ENCODE measurements around the gene VWC2L.

VWC2L gene

DNA sequence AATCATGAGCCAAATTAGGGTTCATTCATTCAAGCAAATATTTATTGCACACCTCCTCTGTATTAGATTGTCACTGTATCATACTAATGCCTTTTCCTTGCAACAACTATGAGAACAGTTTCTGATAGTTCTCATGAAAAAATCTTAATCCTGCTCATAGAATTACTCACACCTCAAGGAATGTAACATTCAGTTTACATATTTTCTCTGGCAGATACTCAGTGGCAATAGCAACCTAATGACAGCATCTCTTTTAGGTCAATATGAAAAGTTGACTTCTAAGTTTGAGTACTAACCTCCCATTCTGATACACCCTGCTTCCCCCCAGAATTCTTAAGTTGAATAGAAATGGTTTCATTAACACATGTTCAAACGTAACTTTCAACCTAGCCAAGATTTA, 132.0 kb downstream of the VWC2L start:
- no peak for DNase-seq

DNA sequence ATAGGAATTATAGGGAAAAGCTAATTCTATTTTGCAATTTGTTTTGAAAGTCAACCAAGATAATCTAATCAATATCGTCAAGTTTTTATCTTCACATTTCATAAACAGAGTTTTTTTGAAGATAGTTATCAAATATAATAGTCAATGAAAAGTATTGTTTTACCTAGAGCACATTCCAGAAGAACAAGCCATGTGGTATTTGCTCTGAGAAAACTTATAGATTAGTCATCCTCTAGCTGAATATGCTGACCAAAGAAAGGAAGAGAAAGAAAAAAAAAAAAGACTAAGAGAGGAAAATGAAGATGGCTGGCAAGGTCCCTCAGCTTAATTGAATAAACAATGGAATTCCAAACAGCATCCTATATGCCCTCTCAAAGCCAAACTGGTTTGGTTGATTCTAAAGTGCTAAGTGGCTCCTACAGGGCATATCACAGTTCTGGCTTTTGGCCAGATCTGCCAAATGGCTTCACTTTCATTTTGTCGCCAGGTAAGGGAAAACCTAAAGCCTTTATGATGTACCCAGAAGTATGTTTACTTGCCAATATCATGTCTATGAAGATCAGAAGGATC, 132.6 kb downstream of the VWC2L start:
- DNase-seq = peak; percentile 84

DNA sequence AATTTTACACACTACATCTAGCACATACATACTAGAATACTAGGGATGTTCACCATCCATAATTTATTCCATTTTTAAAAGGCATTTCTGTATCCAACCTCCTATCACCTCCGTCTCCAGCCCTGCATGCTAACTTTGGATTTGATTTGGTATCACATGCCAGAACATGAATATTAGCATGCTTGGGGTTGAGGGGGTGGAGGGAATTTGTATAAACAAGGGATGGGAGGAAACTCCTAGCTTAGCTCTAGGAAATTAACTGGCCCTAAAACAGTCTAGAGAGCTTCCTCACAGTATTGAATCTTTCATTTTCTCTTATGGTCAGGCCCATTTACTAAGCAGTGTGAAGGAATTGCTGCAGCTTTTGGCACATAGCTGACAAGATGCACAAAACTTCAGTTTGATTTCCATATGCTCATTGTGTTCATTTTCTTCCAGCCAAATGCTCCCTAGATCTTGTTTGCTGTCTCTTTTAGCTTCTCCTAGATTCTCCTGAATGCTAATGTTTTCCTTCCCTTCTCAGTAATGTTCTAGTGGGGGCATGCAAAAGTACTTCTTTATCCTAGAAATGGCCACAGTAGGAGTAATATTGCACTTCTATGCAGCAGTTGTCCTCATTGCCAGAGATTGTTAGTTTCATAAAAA, 135.2 kb downstream of the VWC2L start:
- no peak for DNase-seq

DNA sequence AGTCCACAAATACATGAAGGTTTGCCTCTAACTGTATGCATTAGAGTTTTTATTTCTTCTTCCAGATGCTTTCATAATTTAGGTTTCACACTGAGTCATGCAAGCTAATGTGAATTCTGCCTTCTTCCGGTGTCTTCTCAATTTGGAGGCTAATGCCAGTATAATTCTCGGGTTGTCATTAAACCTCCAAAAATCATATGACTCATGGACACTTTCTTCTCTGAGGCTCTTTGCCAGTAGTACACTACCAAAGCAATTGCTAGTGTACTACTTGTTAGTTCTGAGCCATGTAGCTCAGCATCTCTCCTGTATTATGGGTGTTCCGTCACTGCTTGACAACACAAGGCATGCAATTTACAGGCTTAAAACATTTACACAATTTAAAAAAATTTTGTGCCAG, 137.1 kb downstream of the VWC2L start:
- no peak for DNase-seq

DNA sequence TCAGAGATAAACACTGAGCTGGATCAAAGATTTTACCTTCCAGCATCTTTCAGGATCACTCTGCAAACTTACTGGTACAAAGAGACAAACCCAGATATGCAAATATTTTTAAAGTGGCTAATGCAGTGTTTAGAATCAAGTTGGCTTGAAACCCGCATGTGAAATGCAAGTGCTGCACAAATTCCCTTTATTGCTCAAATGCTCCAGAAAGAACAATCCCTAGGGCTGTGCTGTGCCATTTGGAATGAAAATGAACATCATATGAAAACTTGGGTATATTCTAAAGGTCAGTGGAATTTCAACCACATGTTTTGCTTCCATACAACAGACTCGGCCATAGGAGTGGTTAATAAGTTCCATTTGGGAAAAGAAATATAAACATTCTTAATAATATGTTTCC, 139.1 kb downstream of the VWC2L start:
- no peak for DNase-seq

DNA sequence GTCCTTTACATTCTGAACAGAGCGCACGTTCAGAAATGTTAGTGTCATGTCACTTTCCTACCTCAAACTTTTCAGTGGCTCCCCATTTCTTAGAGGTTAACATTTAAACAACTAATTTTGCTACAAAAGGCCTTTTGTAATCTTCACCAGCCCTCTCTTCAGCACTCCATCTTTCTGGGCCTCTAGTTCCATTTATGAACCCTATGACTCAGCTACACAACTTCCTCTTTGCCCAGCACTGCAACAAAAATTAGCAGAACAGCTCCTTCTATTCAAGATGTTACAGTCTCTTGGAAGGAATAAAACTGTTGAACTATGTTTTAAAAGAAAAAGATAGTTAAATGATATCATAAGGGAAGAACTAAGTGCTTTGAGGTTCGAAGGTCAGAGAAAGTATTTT, 139.9 kb downstream of the VWC2L start:
- no peak for DNase-seq

DNA sequence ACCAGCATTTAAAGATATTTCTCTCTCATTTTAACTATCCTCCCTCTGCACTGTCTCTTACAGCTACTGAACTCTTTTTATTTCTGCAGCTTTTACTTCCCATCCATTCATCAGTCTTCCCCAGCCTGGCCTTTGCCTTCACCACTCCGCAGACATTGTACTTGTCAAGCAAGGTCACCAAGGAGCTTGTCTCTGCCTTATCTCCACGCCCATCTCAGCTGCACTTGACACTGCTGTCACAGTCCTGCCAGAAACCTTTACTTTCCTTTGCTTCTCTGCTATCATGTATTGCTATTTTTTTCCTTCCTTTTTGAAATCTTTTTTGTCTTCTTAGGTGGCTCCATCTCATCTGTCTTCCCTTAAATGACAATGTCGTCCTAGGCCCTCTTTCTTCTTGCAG, 147.0 kb downstream of the VWC2L start:
- DNase-seq = no peak

DNA sequence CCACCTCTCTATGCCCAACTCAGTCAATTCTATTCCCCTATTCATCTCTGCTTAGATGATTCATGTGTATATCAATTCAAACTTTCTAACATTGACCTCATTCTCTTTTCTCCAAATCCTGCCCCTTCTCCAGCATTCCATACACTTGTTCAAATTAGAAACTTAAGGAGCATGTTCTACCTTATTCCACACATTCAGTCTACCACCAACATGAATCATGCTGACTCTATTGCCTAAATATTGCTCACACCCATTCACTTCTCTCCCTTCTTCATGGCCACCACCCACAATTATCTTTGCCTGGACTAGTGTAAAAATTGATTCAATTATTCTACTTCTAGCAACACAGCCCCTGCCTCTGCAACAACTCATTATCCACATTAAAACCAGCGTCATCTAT, 147.5 kb downstream of the VWC2L start:
- no peak for DNase-seq

DNA sequence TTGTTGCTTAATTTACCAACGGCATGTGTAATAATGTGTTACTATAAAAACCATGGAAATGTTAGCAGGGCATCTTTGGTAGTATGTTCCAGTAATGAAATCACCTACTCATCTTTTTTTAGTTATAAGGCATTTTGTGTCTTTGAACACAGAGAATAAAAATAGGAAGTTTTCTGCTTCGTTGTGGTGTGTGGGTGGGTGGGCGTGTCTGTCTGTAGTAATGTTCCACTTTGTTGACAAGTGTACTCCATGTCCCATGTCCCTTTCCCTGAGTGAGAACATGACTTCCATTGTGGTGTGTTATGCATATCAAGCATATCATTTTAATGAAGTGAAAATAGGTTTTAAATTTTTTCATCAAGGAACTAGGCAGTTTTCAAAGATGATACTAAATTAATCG, 149.3 kb downstream of the VWC2L start:
- no peak for DNase-seq

DNA sequence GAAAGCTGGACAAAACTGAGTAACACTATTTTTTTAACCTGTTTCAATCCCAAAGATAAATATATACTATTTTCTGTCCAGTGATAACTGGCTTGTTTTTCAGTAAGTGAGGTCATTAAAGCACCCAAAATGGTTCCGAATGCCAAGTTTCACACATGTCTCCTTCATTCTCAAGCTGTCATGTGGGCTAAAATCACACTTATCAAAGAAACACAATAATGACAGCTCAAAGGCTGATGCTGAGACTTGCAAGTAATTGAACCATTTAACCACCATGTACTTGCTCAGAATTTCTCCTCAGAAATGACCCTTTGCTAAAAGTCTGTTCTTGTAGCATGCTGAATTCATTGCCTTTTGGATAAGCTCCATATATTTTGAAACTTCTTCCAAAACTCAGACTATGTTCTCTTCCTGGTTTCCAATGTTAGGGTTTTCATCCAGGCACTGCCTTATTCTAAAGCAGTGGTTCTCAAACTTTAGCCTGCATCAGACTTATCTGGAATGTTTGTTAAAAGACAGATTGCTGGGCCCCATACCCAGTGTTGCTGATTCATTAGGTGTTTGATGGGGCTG, 149.8 kb downstream of the VWC2L start:
- DNase-seq = no peak

DNA sequence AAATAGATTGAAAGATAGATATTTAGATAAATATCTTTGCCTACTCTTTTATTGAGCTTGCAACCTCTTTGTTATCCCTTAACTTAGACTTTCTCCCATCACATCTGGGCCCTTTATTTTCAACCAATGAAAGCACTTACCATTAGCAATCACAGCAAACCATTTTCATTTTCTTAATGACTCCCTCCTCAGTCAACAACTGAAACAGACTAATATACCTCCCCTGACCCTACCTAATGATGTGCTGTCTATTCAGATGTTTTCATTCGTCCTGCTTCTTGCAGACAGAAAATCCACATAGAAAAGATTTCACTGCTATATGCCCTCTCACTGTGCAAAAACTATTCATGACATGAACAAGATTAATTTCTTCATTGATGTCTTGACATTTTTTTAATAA, 154.4 kb downstream of the VWC2L start:
- DNase-seq = no peak

DNA sequence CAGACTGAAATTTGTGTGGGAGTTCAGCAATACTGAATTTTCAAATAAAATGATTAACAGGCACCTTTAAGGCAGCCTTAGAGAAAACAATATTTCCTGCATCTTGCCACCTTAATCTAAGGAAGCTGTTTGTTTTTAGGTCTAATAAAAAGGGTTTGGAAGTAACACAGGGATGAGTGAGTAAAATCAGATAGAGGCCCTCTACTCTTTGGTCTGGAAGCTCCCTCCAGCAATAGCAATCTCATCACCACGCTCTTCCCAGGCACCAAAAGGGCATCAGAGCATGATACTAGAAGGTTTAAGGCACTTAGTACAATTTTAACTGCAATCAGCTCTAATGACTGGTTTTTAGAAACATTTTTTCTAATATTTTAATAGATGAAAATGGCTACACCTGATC, 155.6 kb downstream of the VWC2L start:
- DNase-seq = no peak

DNA sequence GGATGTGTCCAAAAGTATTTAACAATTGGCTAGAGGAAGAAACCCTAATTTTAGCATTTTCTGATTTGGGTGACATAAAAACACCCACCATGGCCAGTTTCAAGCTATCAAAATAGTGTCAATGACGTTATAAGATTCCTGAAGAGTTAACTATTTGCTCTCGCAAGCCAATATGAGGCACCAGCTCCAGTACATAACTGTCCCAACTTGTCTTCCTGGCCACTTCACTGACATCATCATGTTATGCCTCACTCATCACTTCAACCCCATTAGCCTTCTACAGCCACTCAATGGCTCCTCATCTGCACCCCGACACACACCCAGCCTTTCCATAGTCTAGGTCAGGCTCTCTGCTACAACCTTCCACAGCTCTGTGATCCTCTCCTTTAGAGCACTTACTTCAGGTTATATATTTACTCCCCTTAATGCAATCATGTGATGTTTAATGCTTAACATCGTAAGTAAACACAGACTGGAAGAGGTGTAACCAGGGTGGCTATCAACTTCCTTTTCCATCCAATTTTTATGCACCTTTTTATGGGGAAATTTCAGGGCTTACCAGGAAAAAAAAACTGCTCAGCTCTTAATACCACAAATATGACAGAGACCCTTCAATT, 158.7 kb downstream of the VWC2L start:
- peak; percentile 6 for DNase-seq

DNA sequence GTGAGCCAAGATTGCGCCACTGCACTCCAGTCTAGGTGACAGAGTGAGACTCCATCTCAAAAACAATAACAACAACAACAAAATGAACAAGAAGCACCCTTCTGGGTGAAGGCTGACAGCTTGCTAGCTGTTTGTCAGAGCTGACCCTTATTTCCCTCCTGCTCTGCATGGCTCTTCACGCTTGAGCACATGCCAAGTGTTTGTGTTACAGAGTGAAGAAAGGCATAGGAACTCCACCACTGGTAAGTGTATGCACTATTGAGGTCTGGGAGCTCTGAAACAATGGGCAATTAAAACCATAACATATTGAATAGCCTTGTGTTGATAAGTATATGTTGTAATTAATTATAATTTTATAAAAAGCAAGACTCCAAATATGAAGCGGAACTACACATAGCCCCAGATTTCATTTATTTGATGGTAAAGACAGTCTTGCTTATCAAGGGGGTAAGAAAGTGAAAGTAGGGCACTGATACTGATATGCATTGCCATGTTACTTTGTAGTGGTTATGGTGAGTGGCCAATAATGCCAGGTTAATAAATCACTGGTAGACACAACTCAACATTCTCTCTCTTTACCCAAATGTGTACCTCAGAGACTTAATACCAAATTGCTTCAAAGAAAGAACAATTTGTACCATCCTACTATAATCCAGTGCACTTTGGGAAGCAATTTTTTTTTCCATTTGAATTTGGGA, 163.4 kb downstream of the VWC2L start:
- peak; percentile 60 for DNase-seq

DNA sequence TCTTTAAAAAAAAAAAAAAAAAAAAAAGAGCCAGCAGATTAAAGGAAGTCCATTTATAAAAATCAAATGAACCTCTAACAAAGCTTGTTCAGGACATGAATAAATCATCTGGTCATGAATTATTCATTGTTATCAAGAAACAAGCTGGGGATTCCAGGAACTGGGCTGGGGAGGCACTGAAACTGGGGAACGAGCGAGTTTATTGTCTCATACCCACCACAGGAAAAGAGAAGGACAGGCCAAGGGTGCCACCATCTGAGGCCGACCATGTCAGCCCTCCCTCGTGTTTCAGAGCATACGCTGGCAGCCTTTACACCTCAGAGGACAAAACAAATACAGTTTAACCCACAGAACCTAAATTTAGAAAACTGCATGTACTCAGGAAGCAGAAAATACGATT, 164.2 kb downstream of the VWC2L start:
- no peak for DNase-seq

DNA sequence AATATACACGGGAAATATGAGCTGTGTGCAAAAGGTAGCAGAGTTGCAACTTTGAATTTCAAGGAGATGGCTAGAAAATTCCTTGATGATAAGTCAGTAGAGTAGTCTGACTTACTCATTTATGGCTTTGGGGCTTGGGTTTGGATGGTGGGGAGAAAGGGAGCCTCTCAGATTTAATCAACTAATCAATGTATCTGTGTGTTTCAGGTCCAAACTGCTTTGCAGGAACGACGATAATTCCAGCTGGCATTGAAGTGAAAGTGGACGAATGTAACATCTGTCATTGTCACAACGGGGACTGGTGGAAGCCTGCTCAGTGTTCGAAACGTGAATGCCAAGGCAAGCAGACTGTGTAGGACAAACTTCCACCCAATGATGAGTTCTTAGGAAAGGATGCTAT, 164.6 kb downstream of the VWC2L start:
- DNase-seq = no peak

DNA sequence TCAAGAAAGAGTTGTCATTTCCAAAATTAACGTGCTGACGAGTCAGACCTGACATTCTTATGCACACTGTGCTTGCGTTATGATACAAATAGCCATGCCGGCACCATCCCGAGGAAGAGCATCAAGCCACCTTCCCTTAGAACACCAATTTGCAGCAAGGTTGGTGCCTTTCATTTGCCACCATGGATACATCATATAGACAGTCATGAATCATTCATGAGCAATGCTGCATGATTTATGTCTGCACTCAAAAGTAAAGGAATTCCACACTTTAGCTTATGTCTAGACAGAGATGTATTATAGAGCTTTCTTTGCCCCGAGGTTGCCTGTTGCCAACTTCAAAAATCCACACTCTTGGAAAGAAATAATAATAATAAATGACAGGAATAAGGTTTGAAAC, 166.9 kb downstream of the VWC2L start:
- DNase-seq = no peak

DNA sequence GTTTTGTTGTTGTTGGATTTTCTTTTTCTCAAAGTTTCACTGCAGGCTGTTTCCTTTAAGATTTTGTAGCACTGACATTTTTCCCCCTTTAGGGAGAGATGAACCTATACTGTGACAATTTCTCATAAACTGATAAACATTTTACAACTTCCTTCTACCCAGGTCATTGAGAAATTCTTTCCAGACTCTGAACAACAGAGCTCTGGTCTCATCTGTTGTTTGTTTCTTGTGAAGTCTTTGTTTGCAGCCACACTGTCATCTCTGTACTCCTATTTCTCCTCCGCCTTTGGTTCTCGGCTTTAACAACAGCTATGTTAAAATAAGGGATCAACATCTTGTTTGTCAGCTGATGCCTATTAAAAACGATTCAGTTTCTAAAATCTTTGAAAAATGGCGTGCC, 167.6 kb downstream of the VWC2L start:
- no peak for DNase-seq

DNA sequence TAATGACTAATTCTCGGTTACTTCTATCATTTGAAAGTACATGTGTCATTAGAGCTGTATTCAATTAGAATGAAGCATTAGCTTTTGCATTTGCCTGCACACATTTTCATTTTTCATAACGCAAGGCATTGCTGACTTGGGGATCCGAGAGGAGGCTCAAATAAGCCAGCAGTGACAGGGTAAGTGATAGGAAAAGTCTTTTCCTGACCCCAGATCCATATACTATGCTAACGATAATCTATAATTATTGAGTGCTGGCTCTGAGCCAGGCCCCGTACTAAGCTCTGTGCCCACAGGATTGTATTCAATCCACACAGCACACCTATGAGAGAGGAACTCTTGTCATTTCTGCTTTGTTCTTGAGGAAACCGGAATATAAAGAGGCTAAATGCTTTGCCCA, 168.2 kb downstream of the VWC2L start:
- no peak for DNase-seq

DNA sequence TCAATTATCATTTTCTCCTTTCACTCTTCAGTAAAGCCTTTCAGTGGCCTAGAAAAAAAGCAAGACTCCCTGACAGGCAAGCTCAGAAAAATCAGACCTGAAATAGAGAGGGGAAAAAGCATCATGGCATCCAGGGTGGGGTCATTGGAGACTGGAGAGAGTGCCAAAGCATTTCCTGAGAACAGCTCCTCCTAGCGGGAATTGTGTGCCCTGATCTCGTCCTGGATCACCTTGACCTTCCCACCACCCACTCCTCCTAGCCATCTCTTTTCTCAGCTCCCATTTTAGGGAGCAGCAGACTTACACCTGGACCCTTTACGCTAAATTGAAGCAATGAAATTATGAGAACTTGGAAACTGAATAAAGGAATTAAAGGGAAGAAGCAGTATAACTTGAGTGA, 176.6 kb downstream of the VWC2L start:
- no peak for DNase-seq

DNA sequence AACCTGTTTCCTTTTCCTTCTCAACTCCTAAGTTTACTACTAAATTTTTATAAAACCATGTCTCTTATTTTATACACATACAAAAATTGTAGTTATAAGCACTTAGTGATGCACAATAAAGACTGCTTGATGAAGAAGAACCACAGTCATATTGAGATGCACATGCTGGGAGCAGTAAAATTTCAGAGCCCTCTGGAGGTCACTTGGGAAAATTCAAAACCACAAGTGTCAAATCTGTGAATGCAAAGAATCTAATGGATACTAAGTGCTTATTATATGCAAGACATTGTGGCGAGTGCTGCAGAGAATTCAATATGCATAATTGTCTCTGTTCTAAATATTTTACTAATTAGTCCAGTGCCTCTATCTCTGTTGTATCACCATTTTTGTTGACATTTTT, 180.5 kb downstream of the VWC2L start:
- no peak for DNase-seq

DNA sequence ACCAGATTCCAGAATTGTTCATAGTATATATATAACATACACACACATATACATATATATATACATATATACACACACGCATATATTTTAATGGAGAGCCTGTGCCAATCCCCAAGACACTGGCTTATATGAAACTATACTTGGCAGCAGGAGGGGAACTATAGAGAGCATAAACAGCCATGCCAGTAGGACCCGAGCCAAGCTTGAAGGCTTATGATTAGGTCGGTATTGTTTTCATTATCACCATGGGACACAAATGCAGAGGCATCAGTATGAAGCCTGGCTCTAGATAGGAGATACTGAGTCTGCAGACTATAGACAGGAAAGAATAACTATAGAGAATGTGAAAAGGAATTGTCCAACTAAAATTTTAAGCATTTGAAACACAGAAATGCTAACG, 181.2 kb downstream of the VWC2L start:
- no peak for DNase-seq

DNA sequence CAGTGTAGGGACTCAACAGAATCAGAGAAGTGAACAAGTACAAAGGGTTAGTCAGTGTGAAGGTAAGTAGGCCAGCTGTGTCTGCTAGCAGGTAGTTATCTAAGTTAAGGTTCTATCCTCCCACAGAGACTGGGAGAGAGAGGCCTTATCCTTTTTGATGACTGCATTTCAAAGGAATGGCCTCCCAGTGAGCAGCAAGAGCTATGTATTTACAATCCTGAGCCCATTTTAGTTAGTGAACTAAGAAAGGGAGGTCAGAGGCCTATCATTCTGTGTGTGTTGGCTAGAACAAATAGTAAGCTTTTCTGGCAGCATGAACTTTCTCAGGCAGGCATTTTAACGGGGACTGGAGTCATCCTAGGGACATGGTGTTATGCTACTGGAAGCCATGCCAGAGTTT, 182.9 kb downstream of the VWC2L start:
- DNase-seq = no peak

Measured in NCI-H345 (cell line).